Body of pancreas (tissue), 4 donors: ENCODE measurements around the gene PAM.

Experiments used
- CTCF ChIP-seq, 7 experiments: fragments of 450-650 bp in 4 of 7; fragments of 200-600 bp in 3 of 7; sonication (generic) in 3 of 7; IDR thresholded peaks; one replicate each; pipeline ENCODE4 v1.5.1; 2016 to 2019; ENCODE audit warnings: antibody characterized with exemption in 7 of 7
- POLR2A ChIP-seq, 3 donors: fragments of 450-650 bp; IDR thresholded peaks; one replicate each; pipeline ENCODE4 v1.6.1; 2016; ENCODE audit warnings: antibody characterized with exemption in 3 of 3, mild to moderate bottlenecking in 2 of 3

GRCh38 chr5:102932781-102933180, 177.7 kb downstream of the PAM start:
- no peak for TF ChIP-seq CTCF (IDR thresholded peaks at IDR 0.05)
- no peak for TF ChIP-seq POLR2A (IDR thresholded peaks at IDR 0.05)
